HFFc6 (cell line): ENCODE measurements around the gene RAD51D. TPM values are rescaled to one million over a fixed set of nuclear protein-coding genes. Genes with fewer than 3 reads are reported as not detected.
A peak's percentile ranks its signal among the peaks of the same experiment; 100 is the strongest.

Source experiments
- DNase-seq: peaks from one replicate; pipeline ENCODE4 v3.0.0-alpha.2; 2018
- H3K27ac Mint-ChIP-seq: 2 replicates; pipeline ENCODE4 v1.8.0; 2020; ENCODE audit warnings: mild to moderate bottlenecking, mixed read lengths
- H3K27me3 Mint-ChIP-seq: 2 replicates; pipeline ENCODE4 v1.8.0; 2021; ENCODE audit warnings: mild to moderate bottlenecking, moderate library complexity, mixed read lengths; ENCODE audit not compliant: insufficient read depth
- H3K36me3 Mint-ChIP-seq: 2 replicates; pipeline ENCODE4 v1.8.0; 2021; ENCODE audit warnings: low read depth, mixed read lengths
- H3K4me1 Mint-ChIP-seq: 2 replicates; pipeline ENCODE4 v1.8.0; 2020; ENCODE audit warnings: low read depth, mixed read lengths
- H3K4me3 Mint-ChIP-seq: 2 replicates; pipeline ENCODE4 v1.8.0; 2020; ENCODE audit warnings: mild to moderate bottlenecking, moderate library complexity, mixed read lengths
- H3K9me3 Mint-ChIP-seq: 2 replicates; pipeline ENCODE4 v1.8.0; 2020; ENCODE audit warnings: mild to moderate bottlenecking, mixed read lengths
- CTCF ChIP-seq: fragments of 200-600 bp; sonication (generic); IDR thresholded peaks from 2 replicates; pipeline ENCODE4 v1.5.0; 2021; ENCODE audit warnings: antibody characterized with exemption, mild to moderate bottlenecking
- total RNA-seq, 6 experiments: library from RNA; stranded (reverse); fragmentation: NEBNext Ultra II Directional; extraction: Animal tissue kit (Norgen Biotek cat#: 25700); gene quantifications; 2 replicates in 1 of 6; 3 replicates in 5 of 6; pipeline ENCODE4 v1.2.3, GENCODE V29; 2021

RAD51D gene
- total RNA-seq, 6 experiments from 2014 or later, result 8.9 to 14.1 (median 12.7) TPM

GRCh38 chr17:35052241-35052610 is 67.4 kb downstream of the RAD51D start:
- peaks cover 31% of the 10 kb centered on the region for H3K4me1 Mint-ChIP-seq
- no peaks in the 10 kb centered on the region for H3K9me3 Mint-ChIP-seq
- TF ChIP-seq CTCF, result no peak
- H3K36me3 Mint-ChIP-seq, result no peaks in the 10 kb centered on the region
- peaks cover 2% of the 10 kb centered on the region for H3K27me3 Mint-ChIP-seq
- DNase-seq, result peak; percentile 21
- H3K27ac Mint-ChIP-seq, result peak overlapping the region; percentile 65
- peak overlapping the region; percentile 12 for H3K4me3 Mint-ChIP-seq

DNA sequence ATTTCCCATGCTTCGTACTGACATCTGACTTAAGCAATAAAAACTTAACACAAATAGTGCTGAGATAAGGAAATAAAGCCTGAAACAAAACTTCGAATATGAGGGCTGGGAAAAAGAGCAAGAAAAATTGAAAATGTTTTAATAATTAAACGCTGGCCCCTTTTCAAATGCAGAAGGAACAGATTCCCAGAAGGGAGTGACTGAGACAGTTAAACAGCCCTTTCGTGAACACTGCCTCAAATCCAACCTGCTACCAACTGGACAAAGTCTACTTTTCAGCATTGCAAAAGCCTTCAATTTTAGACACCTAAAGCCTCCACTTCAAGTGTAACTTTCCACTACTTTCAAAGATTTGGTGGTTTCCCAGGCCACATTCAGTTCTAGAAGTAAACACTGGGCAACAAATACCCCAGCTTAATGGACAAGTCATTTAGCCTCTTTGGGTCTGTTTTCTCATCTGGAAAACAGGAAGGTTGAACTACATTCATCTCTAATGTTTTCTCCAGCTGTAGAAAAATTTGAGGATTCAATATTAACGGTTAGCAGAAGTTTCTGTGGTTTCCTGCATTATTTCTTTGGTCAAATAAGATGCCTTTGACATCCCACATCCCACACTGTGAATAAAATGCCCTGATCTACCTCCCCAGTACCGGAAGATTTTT is 68.0 kb downstream of the RAD51D start:
- DNase-seq, result no peak
- no peak for TF ChIP-seq CTCF
- Mint-ChIP-seq H3K27ac (peak overlapping the region; percentile 65), H3K36me3 (no peaks in the 10 kb centered on the region), H3K4me3 (peak overlapping the region; percentile 12), H3K27me3 (peaks cover 2% of the 10 kb centered on the region; the same call in 1 of the 2 replicates), H3K9me3 (no peaks in the 10 kb centered on the region), H3K4me1 (peaks cover 36% of the 10 kb centered on the region)

GRCh38 chr17:35051183-35051578 is 68.5 kb downstream of the RAD51D start:
- H3K9me3 Mint-ChIP-seq, result no peaks in the 10 kb centered on the region
- H3K4me1 Mint-ChIP-seq, result peaks cover 35% of the 10 kb centered on the region
- H3K27ac Mint-ChIP-seq, result peak overlapping the region; percentile 65
- no peaks in the 10 kb centered on the region for H3K36me3 Mint-ChIP-seq
- H3K27me3 Mint-ChIP-seq, result peaks cover 2% of the 10 kb centered on the region; the same call in 1 of the 2 replicates
- no peak for TF ChIP-seq CTCF
- DNase-seq, result no peak
- no peak overlapping the region for H3K4me3 Mint-ChIP-seq

- Mint-ChIP-seq H3K4me1 (peaks cover 35% of the 10 kb centered on the region), H3K4me3 (no peak overlapping the region), H3K9me3 (no peaks in the 10 kb centered on the region), H3K27me3 (peaks cover 2% of the 10 kb centered on the region; the same call in 1 of the 2 replicates), H3K36me3 (no peaks in the 10 kb centered on the region), H3K27ac (no peak overlapping the region)
- no peak for TF ChIP-seq CTCF
- no peak for DNase-seq
These were observed 69.5 kb downstream of the RAD51D start for GRCh38 chr17:35050170-35050569.

- Mint-ChIP-seq H3K4me1 (peaks cover 35% of the 10 kb centered on the region), H3K36me3 (no peaks in the 10 kb centered on the region), H3K4me3 (no peak overlapping the region), H3K27me3 (peaks cover 2% of the 10 kb centered on the region; the same call in 1 of the 2 replicates), H3K9me3 (no peaks in the 10 kb centered on the region), H3K27ac (no peak overlapping the region)
- DNase-seq, result no peak
- TF ChIP-seq CTCF, result no peak
These were observed 70.8 kb downstream of the RAD51D start for GRCh38 chr17:35048685-35049379.
